GM18498 (cell line): ENCODE measurements around the gene PID1.
"Not testable (repeated sequence)": the region's sequence is repeated elsewhere in the genome, so short reads cannot be mapped to it uniquely, and the experiment has no call there.

Experiments
- ATAC-seq: cut with Tn5 transposase; IDR thresholded peaks from one replicate; pipeline ENCODE4 v1.9.1; 2021; ENCODE audit warnings: mild to moderate bottlenecking, moderate library complexity; ENCODE audit not compliant: unreplicated experiment

PID1 gene

GRCh38 chr2:229083606-229084340 is 187.3 kb downstream of the PID1 start:
- no peak for ATAC-seq

DNA sequence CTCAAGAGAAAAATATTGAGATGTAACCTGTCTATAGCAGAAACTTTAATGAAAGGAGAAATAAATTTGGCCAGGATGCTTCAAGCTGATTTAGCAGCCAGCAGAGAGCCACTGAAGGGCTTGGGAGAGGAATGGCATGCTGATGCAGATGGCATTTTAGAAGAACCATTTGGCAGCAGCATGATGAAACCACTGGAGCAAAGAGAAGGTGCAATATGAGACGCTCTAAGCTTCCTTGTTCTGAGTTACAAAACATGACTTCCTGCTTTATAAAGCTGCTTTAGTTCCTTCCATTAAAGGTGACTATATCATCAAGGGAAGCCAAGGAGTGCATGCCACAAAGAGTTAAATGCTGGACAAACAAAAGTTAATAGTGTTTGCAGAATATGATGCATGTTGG is 189.7 kb downstream of the PID1 start:
- no peak for ATAC-seq

DNA sequence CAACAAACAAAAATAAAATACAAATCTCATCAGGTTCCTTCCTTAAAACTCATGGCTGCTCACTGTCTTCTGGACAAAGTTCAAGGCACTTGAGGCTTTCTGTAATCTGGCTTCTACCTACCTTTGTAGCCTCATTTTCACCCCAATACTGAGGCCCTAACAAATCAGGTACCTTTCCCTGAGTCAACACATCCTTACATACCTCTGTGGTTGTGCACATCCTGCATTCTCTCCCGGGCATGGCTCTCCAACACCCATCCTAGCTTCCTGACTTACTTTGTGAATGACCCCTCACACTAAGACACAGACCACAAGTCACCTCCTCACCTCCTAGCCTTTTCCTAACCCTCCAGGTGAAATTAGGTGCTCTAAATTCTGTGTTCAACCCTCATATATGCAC is 190.9 kb downstream of the PID1 start:
- ATAC-seq: no peak

GRCh38 chr2:229076886-229077285 is 194.2 kb downstream of the PID1 start:
- ATAC-seq: not testable (repeated sequence)

DNA sequence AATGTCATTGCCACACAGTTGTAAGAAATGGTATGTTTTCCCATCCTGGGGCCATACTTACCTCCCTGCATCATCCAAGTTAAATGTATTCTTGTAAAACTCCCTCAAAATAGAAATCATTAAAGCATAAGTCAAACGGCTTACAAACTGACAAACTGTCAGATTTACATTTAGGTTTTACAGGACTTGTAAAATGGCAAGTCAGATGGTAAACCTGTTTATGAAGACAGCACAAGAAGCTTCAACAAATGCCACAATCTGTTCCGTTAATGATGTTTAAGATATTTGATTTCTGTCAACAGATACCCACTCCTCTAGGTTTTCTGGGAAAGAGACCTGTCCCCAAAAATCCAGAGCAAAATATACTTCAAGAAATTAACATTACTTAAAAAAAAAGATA is 197.2 kb downstream of the PID1 start:
- no peak for ATAC-seq

GRCh38 chr2:229071292-229071976 is 199.7 kb downstream of the PID1 start:
- no peak for ATAC-seq

- no peak for ATAC-seq
These were observed 204.9 kb downstream of the PID1 start for GRCh38 chr2:229066121-229066715.

GRCh38 chr2:229064749-229065148 is 206.3 kb downstream of the PID1 start:
- no peak for ATAC-seq

GRCh38 chr2:229060147-229060546 is 210.9 kb downstream of the PID1 start:
- ATAC-seq: no peak

- ATAC-seq: no peak
These were observed 211.6 kb downstream of the PID1 start for GRCh38 chr2:229059331-229060033.

GRCh38 chr2:229057976-229058553 is 213.0 kb downstream of the PID1 start:
- no peak for ATAC-seq

- no peak for ATAC-seq
These were observed 216.8 kb downstream of the PID1 start for GRCh38 chr2:229054311-229054710.

- ATAC-seq: no peak
These were observed 219.3 kb downstream of the PID1 start for GRCh38 chr2:229051798-229052197.

GRCh38 chr2:229050133-229050532 is 221.0 kb downstream of the PID1 start:
- ATAC-seq: no peak

DNA sequence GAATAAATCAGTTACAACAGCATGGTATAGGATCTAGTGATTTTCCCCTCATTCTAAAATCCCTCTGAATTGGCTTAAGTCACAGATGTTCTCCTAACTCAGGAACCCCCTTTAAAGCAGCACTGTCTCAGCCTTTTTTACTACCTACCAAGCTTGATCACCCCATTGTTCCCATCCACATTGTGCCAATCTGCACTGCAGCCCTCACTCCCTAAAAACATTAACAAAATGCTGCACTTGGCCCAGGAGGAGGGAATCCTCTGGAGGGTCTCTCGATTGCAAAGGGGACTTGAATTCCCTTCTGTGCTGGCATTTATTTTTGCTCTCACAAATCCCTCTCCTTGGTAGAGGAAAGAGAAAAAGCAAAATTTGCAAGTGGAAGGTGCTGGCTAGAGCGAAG is 223.0 kb downstream of the PID1 start:
- no peak for ATAC-seq

DNA sequence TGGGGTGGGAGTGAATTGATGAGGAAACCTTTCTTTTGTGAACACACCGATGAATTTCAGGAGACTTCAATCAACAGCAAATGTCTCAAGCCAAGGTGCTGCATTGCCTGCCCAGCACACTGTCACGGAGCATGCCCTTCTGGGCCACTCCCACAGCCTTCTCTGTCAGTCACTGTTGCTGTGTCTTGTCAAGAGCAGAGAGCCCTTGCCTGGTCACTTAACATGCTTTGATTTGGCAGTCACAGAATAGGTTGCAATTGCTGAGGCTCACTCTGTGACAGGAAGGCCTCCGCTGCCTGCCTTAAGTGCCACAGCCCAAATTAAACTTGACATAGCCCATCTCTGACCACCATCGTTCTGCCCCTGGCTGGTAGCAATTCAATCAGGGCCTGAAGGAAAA is 225.4 kb downstream of the PID1 start:
- ATAC-seq: no peak

DNA sequence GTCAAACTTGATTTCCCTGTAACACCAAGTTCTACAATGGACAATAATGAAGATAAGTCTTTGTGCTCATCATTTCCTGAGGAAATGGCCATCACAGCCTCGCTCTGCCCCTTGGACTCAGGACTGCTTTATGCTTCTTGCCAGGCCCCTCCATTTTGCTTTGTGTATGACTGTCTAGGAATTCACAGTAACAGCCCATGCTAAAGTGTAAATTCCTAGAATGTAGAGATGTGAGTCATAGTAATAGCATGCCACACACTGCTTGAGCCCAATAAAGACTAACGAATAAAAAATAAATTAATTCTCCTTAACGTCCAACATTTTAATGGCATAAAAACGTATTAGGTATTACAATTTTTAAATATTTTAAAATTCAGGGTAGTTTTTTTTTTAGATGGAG is 226.5 kb downstream of the PID1 start:
- no peak for ATAC-seq

- no peak for ATAC-seq
These were observed 227.4 kb downstream of the PID1 start for GRCh38 chr2:229043681-229044080.

- ATAC-seq: no peak
These were observed 228.7 kb downstream of the PID1 start for GRCh38 chr2:229042349-229042748.

DNA sequence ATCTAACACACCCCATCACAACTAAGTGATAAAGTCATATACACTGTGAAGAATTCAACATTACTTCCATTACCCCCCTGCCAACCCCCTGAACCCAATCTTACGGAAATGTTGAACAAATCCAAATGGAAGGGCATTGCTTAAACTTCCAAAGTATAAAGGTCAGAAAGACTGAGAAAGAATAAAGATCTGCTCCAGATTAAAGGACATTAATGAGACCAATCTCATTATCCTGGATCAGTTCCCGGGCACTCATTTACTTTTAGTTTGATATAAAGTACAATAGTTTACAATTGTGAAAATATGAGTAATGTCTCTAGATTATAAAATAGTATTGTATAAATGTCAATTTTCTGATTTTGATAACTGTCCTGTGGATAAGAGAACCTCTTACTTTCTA is 229.4 kb downstream of the PID1 start:
- ATAC-seq: no peak

GRCh38 chr2:229037621-229038020 is 233.5 kb downstream of the PID1 start:
- ATAC-seq: no peak
